Endothelial cell of umbilical vein (primary cell): ENCODE results near the gene GNAQ. TPM values are rescaled to one million over a fixed set of nuclear protein-coding genes. Genes with fewer than 3 reads are reported as not detected.

Experiments
- BruUV-seq: library from RNA; stranded (reverse); fragments of 400-500 nt; replicated peaks from 2 replicates; lab custom pipeline; 2021; lab: Mats Ljungman, UMichigan
- CTCF ChIA-PET: fragments of 300-600, 350-600 bp; sonication (Branson Sonifier 250); formaldehyde crosslinking; loops from one replicate; lab custom pipeline; 2021; ENCODE audit warnings: antibody characterized with exemption, inconsistent platforms; lab: Charles Lee
- POLR2A ChIA-PET: fragments of 300-600, 350-600 bp; sonication (Branson Sonifier 250); formaldehyde crosslinking; loops from one replicate; lab custom pipeline; 2021; ENCODE audit warnings: antibody characterized with exemption, inconsistent platforms; lab: Charles Lee
- DNase-seq: peaks from one replicate; pipeline ENCODE4 v3.0.0-alpha.2; 2011; ENCODE audit warnings: low read depth, low spot score
- FAIRE-seq: peaks from 2 replicates; lab custom pipeline; 2011; peaks lifted over from hg19 to GRCh38; lab: Jason Lieb, UNC
- H2AFZ ChIP-seq: 2 replicates; pipeline ENCODE4 v1.6.0; 2012; ENCODE audit warnings: low read depth, low read length, control low read depth, inconsistent platforms
- H3K27ac ChIP-seq: 2 replicates; pipeline ENCODE4 v1.5.1; 2011; ENCODE audit warnings: low read depth, mild to moderate bottlenecking, control low read depth, low read length, moderate library complexity; ENCODE audit not compliant: insufficient read depth
- H3K27me3 ChIP-seq, 2 experiments: 2 replicates each; pipeline versions ENCODE4 v1.6.0 to v1.6.1; 2011; ENCODE audit warnings: low read length in 2 of 2, mixed read lengths in 1 of 2; ENCODE audit not compliant: control insufficient read depth in 2 of 2, insufficient read depth in 2 of 2
- H3K36me3 ChIP-seq, 2 experiments: 2 replicates in 1 of 2; 3 replicates in 1 of 2; pipeline ENCODE4 v1.5.1; 2011; ENCODE audit warnings: low read length in 2 of 2, mild to moderate bottlenecking in 1 of 2, moderate library complexity in 1 of 2; ENCODE audit not compliant: control insufficient read depth in 2 of 2, insufficient read depth in 2 of 2; ENCODE audit errors: extremely low read depth in 1 of 2
- H3K4me1 ChIP-seq: 3 replicates; pipeline ENCODE4 v1.5.1; 2011; ENCODE audit warnings: mild to moderate bottlenecking, low read length; ENCODE audit not compliant: control insufficient read depth, insufficient read depth; ENCODE audit errors: extremely low read depth
- H3K4me2 ChIP-seq: 2 replicates; pipeline ENCODE4 v1.6.1; 2011; ENCODE audit warnings: low read length, control low read depth, mixed read lengths; ENCODE audit not compliant: insufficient read depth
- H3K4me3 ChIP-seq, 3 experiments: fragments of 200-600 bp in 1 of 3; sonication (generic), shearing (Covaris generic) in 1 of 3; replicated peaks in 1 of 3; 2 replicates each; pipeline ENCODE4 v1.5.1; 2011 to 2016; ENCODE audit warnings: control low read depth in 3 of 3, low read length in 3 of 3, mild to moderate bottlenecking in 2 of 3, inconsistent platforms in 1 of 3, low read depth in 1 of 3, moderate library complexity in 1 of 3; ENCODE audit not compliant: insufficient read depth in 1 of 3
- H3K79me2 ChIP-seq: 2 replicates; pipeline ENCODE4 v1.6.0; 2012; ENCODE audit warnings: low read length, inconsistent platforms; ENCODE audit not compliant: control insufficient read depth, insufficient read depth
- H3K9ac ChIP-seq: replicated peaks from 2 replicates; pipeline ENCODE3; 2011; ENCODE audit warnings: low read length, control low read depth; ENCODE audit not compliant: insufficient read depth; ENCODE audit errors: extremely low read depth
- H3K9me1 ChIP-seq: replicated peaks from 3 replicates; pipeline ENCODE4 v1.6.0; 2011; ENCODE audit warnings: mild to moderate bottlenecking, low read length; ENCODE audit not compliant: control insufficient read depth, insufficient read depth; ENCODE audit errors: extremely low read depth
- H3K9me3 ChIP-seq: replicated peaks from 2 replicates; pipeline ENCODE4 v1.5.1; 2012; ENCODE audit warnings: low read length, inconsistent platforms; ENCODE audit not compliant: control insufficient read depth, insufficient read depth
- H4K20me1 ChIP-seq: replicated peaks from 2 replicates; pipeline ENCODE3; 2011; ENCODE audit warnings: mild to moderate bottlenecking, low read length; ENCODE audit not compliant: control insufficient read depth, insufficient read depth; ENCODE audit errors: extremely low read depth
- CTCF ChIP-seq, 2 donors: IDR thresholded peaks; 1 replicate in 1 of 2; 2 replicates in 1 of 2; pipeline ENCODE4 v1.5.1; 2011; ENCODE audit warnings: low read length in 2 of 2, mild to moderate bottlenecking in 2 of 2, moderate library complexity in 2 of 2, control low read depth in 1 of 2, inconsistent platforms in 1 of 2, low read depth in 1 of 2; ENCODE audit not compliant: insufficient read depth in 1 of 2; ENCODE audit errors: extremely low read depth in 1 of 2
- EZH2 ChIP-seq: IDR thresholded peaks from 2 replicates; pipeline ENCODE4 v1.6.1; 2012; ENCODE audit warnings: borderline replicate concordance, low read depth, mild to moderate bottlenecking, moderate library complexity, low read length, inconsistent platforms; ENCODE audit not compliant: severe bottlenecking
- FOS ChIP-seq: IDR thresholded peaks from 2 replicates; pipeline ENCODE4 v1.6.1; 2011; ENCODE audit warnings: mild to moderate bottlenecking, low read length, moderate library complexity, borderline replicate concordance; ENCODE audit not compliant: insufficient read depth
- GATA2 ChIP-seq: IDR thresholded peaks from 2 replicates; pipeline ENCODE4 v1.7.0; 2011; ENCODE audit warnings: low read depth, mild to moderate bottlenecking, moderate library complexity, mixed read lengths, low read length; ENCODE audit not compliant: insufficient read length, insufficient read depth
- JUN ChIP-seq: IDR thresholded peaks from 2 replicates; pipeline ENCODE4 v1.6.1; 2011; ENCODE audit warnings: borderline replicate concordance, low read depth; ENCODE audit not compliant: insufficient read length, insufficient read depth
- MAX ChIP-seq: IDR thresholded peaks from 2 replicates; pipeline ENCODE4 v1.6.1; 2011; ENCODE audit not compliant: insufficient read depth, insufficient read length
- MYC ChIP-seq: IDR thresholded peaks from one replicate; pipeline ENCODE4 v1.6.1; 2011; ENCODE audit warnings: mild to moderate bottlenecking, low read depth, low read length
- POLR2A ChIP-seq: IDR thresholded peaks from 2 replicates; pipeline ENCODE4 v1.6.1; 2012; ENCODE audit warnings: low read depth, mild to moderate bottlenecking, control low read depth, low read length
- POLR2AphosphoS5 ChIP-seq: IDR thresholded peaks from 2 replicates; pipeline ENCODE4 v1.6.1; 2012; ENCODE audit warnings: low read depth, mild to moderate bottlenecking, control low read depth, low read length, moderate library complexity; ENCODE audit not compliant: insufficient read depth
- dilution Hi-C: fragments of 300-500 bp; cut with MboI; formaldehyde crosslinking; loops from one replicate; pipeline ENCODE4 v1.15.0; 2019; ENCODE audit warnings: low sequenced_read_pairs; ENCODE audit not compliant: extremely low pct_ligation_motif_present
- intact Hi-C: fragments of 100-400 bp; cut with micrococcal nuclease; formaldehyde crosslinking; loops from one replicate; pipeline ENCODE4 v1.10.0; 2022
- polyA plus RNA-seq, 4 experiments: library from polyadenylated mRNA; depleted of rRNA in 3 of 4; stranded (reverse) in 3 of 4; unstranded in 1 of 4; fragments of >200 nt; gene quantifications; 2 replicates each; pipeline versions ENCODE4 v1.2.1 to v1.2.3, GENCODE V29; 2011 to 2012; ENCODE audit warnings: missing spikeins in 1 of 4
- total RNA-seq: library from RNA; stranded (reverse); gene quantifications from 2 replicates; pipeline ENCODE4 v1.2.3, GENCODE V29; 2021

GNAQ gene
- total and polyA plus RNA-seq, 2 donors (not counting 3 experiments of a cell fraction or from before 2014, with no cell fraction given), result 26.1 to 67.3 TPM

GRCh38 chr9:77806741-77807140, 224.9 kb downstream of the GNAQ start:
- FAIRE-seq (no peak), DNase-seq (no peak)
- no peak for TF ChIP-seq EZH2
- no peaks in the 10 kb centered on the region for H4K20me1 ChIP-seq
- H3K79me2 ChIP-seq, result no peaks in the 10 kb centered on the region
- dilution Hi-C loops (no loop called here), intact Hi-C loops (loop anchor here (1.0 kb wide), 1 partner anchor 37 kb away; no protein-coding TSS in a partner anchor)
- ChIA-PET CTCF (interaction anchor here (1.0 to 1.1 kb wide), 2 partner anchors 34 to 171 kb away, joined by 3 to 4 read pairs; no protein-coding TSS in a partner anchor), POLR2A (no interaction called here)
- H3K4me1 ChIP-seq, result peaks cover 23% of the 10 kb centered on the region
- no peaks in the 10 kb centered on the region for H3K27me3 ChIP-seq
- H3K4me3 ChIP-seq, result no peak overlapping the region
- H2AFZ ChIP-seq, result no peak overlapping the region
- H3K27ac ChIP-seq, result peak overlapping the region; percentile 62
- no peaks in the 10 kb centered on the region for H3K9me3 ChIP-seq
- H3K4me2 ChIP-seq, result no peak overlapping the region
- BruUV-seq, result no TSS peak
- H3K9ac ChIP-seq, result no peak overlapping the region
- H3K36me3 ChIP-seq, result peaks cover 0 to 2% of the 10 kb centered on the region in 2 experiments
- no peaks in the 10 kb centered on the region for H3K9me1 ChIP-seq

- H3K9me3 ChIP-seq, result no peaks in the 10 kb centered on the region
- peaks cover 23% of the 10 kb centered on the region for H3K4me1 ChIP-seq
- DNase-seq, result no peak
- peaks cover 2% of the 10 kb centered on the region for H3K79me2 ChIP-seq
- no peaks in the 10 kb centered on the region for H3K27me3 ChIP-seq
- no peaks in the 10 kb centered on the region for H4K20me1 ChIP-seq
- TF ChIP-seq POLR2AphosphoS5 (no peak), FOS (no peak), GATA2 (no peak), MAX (no peak), JUN (no peak), CTCF (IDR thresholded peaks at IDR 0.05; ENCODE audit: extremely low read depth in 1 of 2, insufficient read depth in 1 of 2, low read depth in 1 of 2, low read length in 2 of 2) (no peak), EZH2 (no peak), POLR2A (no peak), MYC (no peak)
- H3K4me3 ChIP-seq, result no peak overlapping the region
- no peak overlapping the region for H3K4me2 ChIP-seq
- intact Hi-C loops, result no loop called here
- no peak overlapping the region for H3K9ac ChIP-seq
- ChIA-PET CTCF (interaction anchor here (1.0 kb wide), 1 partner anchor 35 kb away, joined by 3 read pairs; no protein-coding TSS in a partner anchor), POLR2A (no interaction called here)
- no peak overlapping the region for H2AFZ ChIP-seq
- dilution Hi-C loops, result no loop called here
- no peak for FAIRE-seq
- no peak overlapping the region for H3K27ac ChIP-seq
- H3K9me1 ChIP-seq, result no peaks in the 10 kb centered on the region
- peaks cover 0 to 2% of the 10 kb centered on the region in 2 experiments for H3K36me3 ChIP-seq
- BruUV-seq, result no TSS peak
Observed at GRCh38 chr9:77805810-77806209, 225.8 kb downstream of the GNAQ start.
